Loucy (cell line): ENCODE results near the gene TIFAB.

Experiments used
- H2AFZ ChIP-seq: fragments of 200-600 bp; sonication (generic); 2 replicates; pipeline ENCODE4 v1.6.0; 2016; ENCODE audit warnings: antibody characterized with exemption, mild to moderate bottlenecking, low read length, moderate library complexity
- H3F3A ChIP-seq: fragments of 200-600 bp; 2 replicates; pipeline ENCODE4 v1.6.0; 2016; ENCODE audit warnings: antibody characterized with exemption, low read depth, mild to moderate bottlenecking
- H3K27me3 ChIP-seq: fragments of 200-600 bp; sonication (generic); 2 replicates; pipeline ENCODE4 v1.6.1; 2014; ENCODE audit warnings: low read length, mild to moderate bottlenecking; ENCODE audit not compliant: insufficient read depth, poor library complexity, severe bottlenecking
- H3K36me3 ChIP-seq: fragments of 200-600 bp; sonication (generic); 2 replicates; pipeline ENCODE4 v1.6.1; 2016; ENCODE audit warnings: low read length; ENCODE audit not compliant: insufficient read depth
- H3K4me1 ChIP-seq: fragments of 200-600 bp; sonication (generic); 2 replicates; pipeline ENCODE4 v1.5.1; 2014; ENCODE audit warnings: low read length, mild to moderate bottlenecking; ENCODE audit not compliant: insufficient read depth, poor library complexity, severe bottlenecking
- H3K4me2 ChIP-seq: fragments of 200-600 bp; sonication (generic); 2 replicates; pipeline ENCODE4 v1.6.0; 2014; ENCODE audit warnings: antibody characterized with exemption, low read length, low read depth, mild to moderate bottlenecking; ENCODE audit not compliant: poor library complexity, severe bottlenecking
- H3K4me3 ChIP-seq: fragments of 200-600 bp; sonication (generic); 2 replicates; pipeline ENCODE4 v1.5.1; 2014; ENCODE audit warnings: low read length, mild to moderate bottlenecking, mixed read lengths; ENCODE audit not compliant: poor library complexity, severe bottlenecking
- H3K79me2 ChIP-seq: fragments of 200-600 bp; sonication (generic); 2 replicates; pipeline ENCODE4 v1.6.1; 2014; ENCODE audit warnings: low read length; ENCODE audit not compliant: insufficient read depth
- H3K9ac ChIP-seq: fragments of 200-600 bp; sonication (generic); 2 replicates; pipeline ENCODE4 v1.6.0; 2014; ENCODE audit warnings: mild to moderate bottlenecking, low read depth, low read length, moderate library complexity; ENCODE audit not compliant: poor library complexity, severe bottlenecking
- H3K9me2 ChIP-seq: fragments of 200-600 bp; sonication (generic); replicated peaks from 2 replicates; pipeline ENCODE4 v1.6.1; 2016; ENCODE audit warnings: low read depth, low read length, mixed read lengths
- H3K9me3 ChIP-seq: fragments of 200-600 bp; sonication (generic); 2 replicates; pipeline ENCODE4 v1.6.1; 2014; ENCODE audit warnings: mild to moderate bottlenecking, antibody characterized with exemption, low read length, low read depth; ENCODE audit not compliant: insufficient read depth
- H4K20me1 ChIP-seq: fragments of 200-600 bp; sonication (generic); 2 replicates; pipeline ENCODE4 v1.6.0; 2014; ENCODE audit warnings: antibody characterized with exemption, low read length, mild to moderate bottlenecking; ENCODE audit not compliant: insufficient read depth, poor library complexity, severe bottlenecking
- CTCF ChIP-seq: fragments of 200-600 bp; sonication (generic); conservative IDR thresholded peaks from 2 replicates; pipeline ENCODE4 v1.5.1; 2014; ENCODE audit warnings: mild to moderate bottlenecking, antibody characterized with exemption, low read length
- EZH2phosphoT487 ChIP-seq: fragments of 200-600 bp; IDR thresholded peaks from 2 replicates; pipeline ENCODE4 v1.6.1; 2018; ENCODE audit warnings: antibody characterized with exemption, mild to moderate bottlenecking, moderate library complexity, borderline replicate concordance

TIFAB gene

GRCh38 chr5:135451581-135452320, 400 bp downstream of the TIFAB start:
- no peak overlapping the region for H3K9ac ChIP-seq
- no peaks in the 10 kb centered on the region for H3K36me3 ChIP-seq
- no peaks in the 10 kb centered on the region for H3K9me2 ChIP-seq
- no peaks in the 10 kb centered on the region for H3K79me2 ChIP-seq
- H3F3A ChIP-seq: no peaks in the 10 kb centered on the region
- TF ChIP-seq EZH2phosphoT487: no peak
- no peak for TF ChIP-seq CTCF
- H3K4me3 ChIP-seq: no peak overlapping the region
- no peak overlapping the region for H2AFZ ChIP-seq
- H3K9me3 ChIP-seq: no peaks in the 10 kb centered on the region
- no peaks in the 10 kb centered on the region for H3K27me3 ChIP-seq
- no peak overlapping the region for H3K4me2 ChIP-seq
- H4K20me1 ChIP-seq: no peaks in the 10 kb centered on the region
- no peaks in the 10 kb centered on the region for H3K4me1 ChIP-seq

- TF ChIP-seq EZH2phosphoT487 (no peak), CTCF (no peak)
- H3K9me3 ChIP-seq: no peaks in the 10 kb centered on the region
- no peaks in the 10 kb centered on the region for H3K9me2 ChIP-seq
- no peaks in the 10 kb centered on the region for H3F3A ChIP-seq
- H3K9ac ChIP-seq: no peak overlapping the region
- no peaks in the 10 kb centered on the region for H3K79me2 ChIP-seq
- no peak overlapping the region for H3K4me2 ChIP-seq
- H4K20me1 ChIP-seq: no peaks in the 10 kb centered on the region
- H3K4me1 ChIP-seq: peaks cover 2% of the 10 kb centered on the region
- H3K36me3 ChIP-seq: no peaks in the 10 kb centered on the region
- no peaks in the 10 kb centered on the region for H3K27me3 ChIP-seq
- H3K4me3 ChIP-seq: no peak overlapping the region
- H2AFZ ChIP-seq: no peak overlapping the region
Measured at GRCh38 chr5:135450952-135451351, 1.2 kb downstream of the TIFAB start.

- H3K79me2 ChIP-seq: no peaks in the 10 kb centered on the region
- no peak overlapping the region for H2AFZ ChIP-seq
- no peak overlapping the region for H3K4me3 ChIP-seq
- H3F3A ChIP-seq: no peaks in the 10 kb centered on the region
- TF ChIP-seq CTCF (no peak), EZH2phosphoT487 (no peak)
- no peaks in the 10 kb centered on the region for H4K20me1 ChIP-seq
- no peaks in the 10 kb centered on the region for H3K36me3 ChIP-seq
- no peaks in the 10 kb centered on the region for H3K27me3 ChIP-seq
- no peaks in the 10 kb centered on the region for H3K9me3 ChIP-seq
- peaks cover 8% of the 10 kb centered on the region for H3K4me1 ChIP-seq
- H3K9me2 ChIP-seq: no peaks in the 10 kb centered on the region
- H3K9ac ChIP-seq: no peak overlapping the region
- no peak overlapping the region for H3K4me2 ChIP-seq
Measured at GRCh38 chr5:135450336-135450735, 1.8 kb downstream of the TIFAB start.
